HG02763 (cell line): ENCODE results near the gene GRIN3A.
"Not testable (repeated sequence)": the region's sequence is repeated elsewhere in the genome, so short reads cannot be mapped to it uniquely, and the experiment has no call there.

Source experiments
- ATAC-seq: cut with Tn5 transposase; IDR thresholded peaks from one replicate; pipeline ENCODE4 v1.9.1; 2021; ENCODE audit warnings: mild to moderate bottlenecking, moderate library complexity; ENCODE audit not compliant: unreplicated experiment

The GRIN3A gene

GRCh38 chr9:101635473-101635872 is 103.0 kb downstream of the GRIN3A start:
- ATAC-seq = no peak

GRCh38 chr9:101634741-101635409 is 103.6 kb downstream of the GRIN3A start:
- no peak for ATAC-seq

GRCh38 chr9:101632611-101633010 is 105.8 kb downstream of the GRIN3A start:
- ATAC-seq = no peak

- ATAC-seq = no peak
These were observed 106.6 kb downstream of the GRIN3A start for GRCh38 chr9:101631892-101632291.

- ATAC-seq = no peak
These were observed 108.8 kb downstream of the GRIN3A start for GRCh38 chr9:101629636-101630035.

GRCh38 chr9:101628173-101628572 is 110.3 kb downstream of the GRIN3A start:
- ATAC-seq = no peak

GRCh38 chr9:101626295-101626694 is 112.2 kb downstream of the GRIN3A start:
- ATAC-seq = no peak

GRCh38 chr9:101625876-101626275 is 112.6 kb downstream of the GRIN3A start:
- ATAC-seq = no peak

GRCh38 chr9:101620452-101620851 is 118.0 kb downstream of the GRIN3A start:
- no peak for ATAC-seq

GRCh38 chr9:101618698-101619097 is 119.7 kb downstream of the GRIN3A start:
- no peak for ATAC-seq

GRCh38 chr9:101605547-101605946 is 132.9 kb downstream of the GRIN3A start:
- no peak for ATAC-seq

- no peak for ATAC-seq
These were observed 134.2 kb downstream of the GRIN3A start for GRCh38 chr9:101604296-101604695.

- ATAC-seq = peak; percentile 71
These were observed 136.3 kb downstream of the GRIN3A start for GRCh38 chr9:101601904-101602765.

- no peak for ATAC-seq
These were observed 143.7 kb downstream of the GRIN3A start, which contains the start of gene PPP3R2 for GRCh38 chr9:101594796-101595195. Gene PPP3R2, minus strand, starts transcription at chr9:101594969. Its CDS starts 48 bp downstream, at chr9:101594921.

- ATAC-seq = no peak
These were observed 145.1 kb downstream of the GRIN3A start for GRCh38 chr9:101593345-101593744.

GRCh38 chr9:101592788-101593187 is 145.7 kb downstream of the GRIN3A start:
- ATAC-seq = no peak

- no peak for ATAC-seq
These were observed 146.5 kb downstream of the GRIN3A start for GRCh38 chr9:101591787-101592446.

GRCh38 chr9:101590901-101591300 is 147.5 kb downstream of the GRIN3A start:
- ATAC-seq = no peak

GRCh38 chr9:101590074-101590473 is 148.4 kb downstream of the GRIN3A start:
- not testable (repeated sequence) for ATAC-seq

- ATAC-seq = no peak
These were observed 151.0 kb downstream of the GRIN3A start for GRCh38 chr9:101587332-101588043.

GRCh38 chr9:101586651-101587050 is 151.8 kb downstream of the GRIN3A start:
- ATAC-seq = peak; percentile 74
